SKM-1 treated with dmso at 0.1 percent for 144 hours (cell line): ENCODE measurements around the gene RUNX2.

Source experiments
- DNase-seq: peaks from one replicate; lab custom pipeline; 2025; ENCODE audit not compliant: unreplicated experiment; lab: John Stamatoyannopoulos, UW

RUNX2 gene

DNA sequence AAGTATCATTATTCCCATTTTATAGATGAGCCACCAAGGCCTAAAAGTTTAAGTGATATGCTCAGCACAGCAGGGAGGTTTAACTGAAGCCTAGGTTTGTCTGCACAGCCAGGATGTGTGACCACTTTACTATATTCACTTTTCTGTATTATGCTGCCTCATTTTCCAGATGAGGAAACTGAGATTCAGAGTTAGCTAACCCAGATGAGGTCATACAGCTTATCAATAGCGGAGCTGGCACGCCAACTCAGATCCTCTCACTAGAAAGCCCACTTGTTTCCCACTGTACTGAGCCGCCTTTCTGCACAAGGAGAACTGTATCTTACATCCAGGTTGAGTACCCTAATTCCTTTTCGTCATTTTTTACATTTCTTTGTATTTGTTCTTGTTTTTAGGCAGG, 181.3 kb downstream of the RUNX2 start:
- no peak for DNase-seq

- no peak for DNase-seq
These were observed 184.6 kb downstream of the RUNX2 start for GRCh38 chr6:45512717-45513116.

- no peak for DNase-seq
These were observed 185.1 kb downstream of the RUNX2 start for GRCh38 chr6:45513213-45513618.

GRCh38 chr6:45513843-45514242, 185.7 kb downstream of the RUNX2 start:
- DNase-seq: no peak

GRCh38 chr6:45514454-45515230, 186.5 kb downstream of the RUNX2 start:
- DNase-seq: no peak

DNA sequence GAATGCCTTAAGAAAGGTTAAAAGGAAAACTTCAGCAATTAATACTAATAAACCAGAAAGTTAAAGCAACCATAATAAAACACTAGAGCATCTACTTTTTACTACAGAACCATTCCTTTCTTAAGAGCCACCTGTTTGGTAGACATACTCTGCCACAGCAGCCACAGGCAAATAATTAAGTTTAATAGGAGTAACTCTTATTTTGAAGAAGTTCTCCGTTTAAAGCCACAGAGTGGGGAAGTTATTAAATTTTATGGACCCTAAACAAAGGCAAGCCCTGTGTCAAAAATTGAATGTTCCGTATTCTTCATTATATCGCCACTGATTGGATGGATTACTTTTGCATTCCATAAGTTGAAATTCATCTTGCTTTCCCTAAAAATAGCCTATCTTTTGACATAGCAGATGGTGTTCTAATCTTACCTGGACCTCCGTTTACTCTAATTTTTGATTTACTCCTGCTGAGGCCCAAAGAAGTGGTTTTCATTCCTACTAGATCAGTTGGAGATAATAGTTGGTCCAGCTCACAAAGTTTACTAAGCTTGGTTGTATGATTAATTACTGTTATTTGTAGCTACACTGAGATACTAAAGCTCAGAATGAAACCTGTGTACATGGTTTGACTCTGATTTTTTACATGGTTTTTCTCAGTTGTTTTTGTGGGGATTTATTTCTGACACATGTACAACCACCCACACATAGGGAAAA, 190.0 kb downstream of the RUNX2 start:
- DNase-seq: no peak

DNA sequence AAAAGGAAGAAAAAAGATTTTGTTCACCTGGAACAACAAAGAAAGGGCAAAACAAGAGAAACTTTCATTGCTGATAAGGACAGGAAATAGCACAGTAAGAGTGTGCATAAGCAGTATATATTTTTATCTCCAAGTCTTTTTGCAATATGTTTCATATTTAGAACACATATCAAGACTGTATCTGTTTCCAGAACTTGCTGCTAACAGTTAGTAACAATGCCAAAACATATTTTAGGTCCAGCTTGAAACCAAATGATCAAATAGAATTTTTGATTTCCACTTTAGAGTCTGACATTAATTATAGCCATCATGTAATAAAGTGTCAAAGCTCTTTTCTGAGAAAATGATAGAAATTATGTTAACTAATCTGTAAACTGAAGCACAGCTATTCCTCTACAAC, 193.1 kb downstream of the RUNX2 start:
- no peak for DNase-seq

- no peak for DNase-seq
These were observed 194.4 kb downstream of the RUNX2 start for GRCh38 chr6:45522486-45522885.

DNA sequence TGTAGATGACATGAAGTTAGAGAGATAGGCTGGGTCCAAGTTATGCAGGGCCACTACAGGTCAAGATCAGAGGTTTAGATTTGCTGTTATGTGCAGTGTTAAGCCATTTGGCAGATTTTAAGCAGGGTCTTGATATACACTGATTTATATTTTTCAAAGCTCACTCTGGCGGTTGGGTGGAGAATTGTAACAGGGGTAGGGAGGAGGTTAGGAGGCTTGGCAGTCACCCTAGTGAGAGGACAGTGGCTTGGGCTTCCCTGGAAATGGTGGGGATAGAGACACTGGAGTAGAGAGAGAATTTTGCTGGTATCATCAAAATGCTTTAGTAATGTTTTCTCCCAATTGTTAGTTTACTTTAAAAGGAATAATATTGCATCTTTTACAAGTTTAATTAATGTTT, 199.1 kb downstream of the RUNX2 start:
- DNase-seq: no peak

- no peak for DNase-seq
These were observed 204.0 kb downstream of the RUNX2 start for GRCh38 chr6:45531999-45532595.

DNA sequence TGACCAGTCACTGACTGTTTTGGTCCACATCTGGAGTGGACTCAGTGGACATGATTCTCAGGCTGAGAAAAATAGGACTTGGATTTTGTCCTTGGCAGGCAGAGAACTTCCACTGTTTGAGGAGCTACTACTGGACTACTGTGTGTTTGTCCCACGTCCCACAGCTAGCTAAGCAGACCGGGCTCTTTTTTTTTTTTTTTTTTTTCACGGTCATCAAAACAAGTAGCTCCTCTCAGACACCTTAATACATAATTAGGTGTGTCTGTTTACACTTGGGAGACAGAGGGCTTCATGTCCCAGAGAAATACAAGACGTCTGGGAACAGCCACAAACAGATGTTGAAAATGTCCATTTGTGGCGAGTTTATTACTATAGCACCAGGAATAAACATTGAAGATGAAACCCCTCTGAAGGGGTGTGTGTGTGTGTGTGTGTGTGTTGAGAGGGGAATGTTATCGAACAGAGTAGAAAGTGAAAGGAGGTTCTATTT, 204.6 kb downstream of the RUNX2 start:
- no peak for DNase-seq

GRCh38 chr6:45533386-45533785, 205.3 kb downstream of the RUNX2 start:
- DNase-seq: no peak

- no peak for DNase-seq
These were observed 207.8 kb downstream of the RUNX2 start for GRCh38 chr6:45535933-45536332.

- no peak for DNase-seq
These were observed 209.4 kb downstream of the RUNX2 start for GRCh38 chr6:45537539-45537938.

DNA sequence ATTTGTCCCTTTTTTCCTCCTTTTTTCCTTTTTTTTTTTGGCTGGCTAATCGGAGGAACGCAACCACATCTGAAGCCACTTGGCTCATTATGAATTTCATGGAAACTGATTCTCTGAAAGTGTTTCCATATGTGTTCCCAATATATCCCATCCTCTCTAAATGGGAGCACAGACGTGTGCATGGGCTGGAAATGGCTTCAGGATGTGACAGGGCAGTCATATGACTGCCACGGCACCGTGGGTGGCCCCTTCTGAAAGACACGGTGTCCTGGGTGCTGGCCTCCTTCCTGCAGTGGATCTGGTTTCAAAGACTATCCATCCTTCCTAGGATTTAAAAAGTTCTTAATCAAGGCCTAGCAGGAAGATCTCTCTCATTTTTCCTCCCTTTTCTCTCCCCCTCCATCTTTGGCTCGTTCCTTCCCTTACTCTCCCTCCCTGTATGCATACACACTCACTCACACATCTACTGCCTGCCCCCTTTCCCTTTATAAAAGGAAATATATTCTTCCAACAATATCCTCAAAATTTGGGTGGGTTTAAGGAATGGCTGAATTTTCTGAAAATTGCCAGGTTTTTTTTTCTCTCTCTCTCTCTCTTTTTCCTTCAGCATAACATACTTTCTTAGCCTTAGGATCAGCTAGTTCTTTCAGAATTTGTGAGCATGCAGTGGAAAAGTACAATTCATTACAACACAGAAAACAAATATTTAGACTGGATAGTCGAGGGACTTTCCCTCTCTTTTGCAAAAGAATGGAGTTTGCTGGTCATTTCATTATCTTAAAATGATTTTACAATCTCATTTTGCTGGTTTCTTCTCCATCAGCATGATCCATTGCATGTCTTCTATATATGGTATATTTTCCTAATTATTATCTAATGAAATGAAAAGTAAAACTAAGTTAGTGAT, 210.8 kb downstream of the RUNX2 start:
- DNase-seq: no peak

DNA sequence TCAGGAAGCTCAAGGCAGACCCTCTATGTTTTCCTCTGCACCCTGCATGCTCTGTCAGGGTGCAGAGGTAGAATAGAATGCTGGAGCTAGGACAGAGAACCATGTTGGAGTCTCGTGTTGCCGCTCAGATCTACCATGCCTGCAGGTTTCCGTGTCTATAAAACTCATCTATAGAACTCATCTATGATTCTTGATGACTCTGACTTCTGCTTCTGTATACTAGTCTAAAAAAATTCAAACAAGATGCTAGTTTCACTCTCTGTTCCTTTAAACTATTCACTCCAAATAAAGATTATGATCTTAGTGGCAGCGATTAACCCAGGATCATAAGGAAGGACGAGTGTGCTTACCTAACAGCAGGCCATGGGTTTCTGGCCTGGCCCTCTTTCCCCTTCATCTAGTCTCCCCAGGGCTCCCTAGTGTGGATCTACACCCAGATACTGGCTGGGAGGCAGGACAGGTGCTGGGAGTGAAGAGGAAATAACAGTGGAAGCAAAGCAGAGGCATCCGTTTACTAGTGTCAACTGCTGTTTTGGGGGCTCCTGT, 212.3 kb downstream of the RUNX2 start:
- DNase-seq: no peak

DNA sequence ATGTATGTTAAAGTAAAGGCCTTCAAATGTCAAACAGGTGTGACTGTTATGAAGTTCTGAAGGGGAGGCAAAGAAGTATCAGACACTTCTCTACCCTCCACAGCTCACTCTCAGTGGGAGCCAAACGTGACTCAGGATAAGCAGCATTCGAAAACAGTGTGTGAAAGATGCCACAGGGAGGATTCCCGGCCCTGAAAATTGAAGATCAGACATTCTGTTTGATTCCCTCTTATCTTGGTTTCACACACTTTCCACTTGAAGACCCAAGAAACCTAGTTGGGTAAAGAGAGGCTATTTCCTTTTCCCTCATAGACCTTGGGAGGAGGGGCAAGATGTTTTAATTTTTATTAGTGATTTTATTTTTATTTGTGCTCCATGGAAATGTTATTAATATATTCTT, 213.8 kb downstream of the RUNX2 start:
- DNase-seq: no peak

DNA sequence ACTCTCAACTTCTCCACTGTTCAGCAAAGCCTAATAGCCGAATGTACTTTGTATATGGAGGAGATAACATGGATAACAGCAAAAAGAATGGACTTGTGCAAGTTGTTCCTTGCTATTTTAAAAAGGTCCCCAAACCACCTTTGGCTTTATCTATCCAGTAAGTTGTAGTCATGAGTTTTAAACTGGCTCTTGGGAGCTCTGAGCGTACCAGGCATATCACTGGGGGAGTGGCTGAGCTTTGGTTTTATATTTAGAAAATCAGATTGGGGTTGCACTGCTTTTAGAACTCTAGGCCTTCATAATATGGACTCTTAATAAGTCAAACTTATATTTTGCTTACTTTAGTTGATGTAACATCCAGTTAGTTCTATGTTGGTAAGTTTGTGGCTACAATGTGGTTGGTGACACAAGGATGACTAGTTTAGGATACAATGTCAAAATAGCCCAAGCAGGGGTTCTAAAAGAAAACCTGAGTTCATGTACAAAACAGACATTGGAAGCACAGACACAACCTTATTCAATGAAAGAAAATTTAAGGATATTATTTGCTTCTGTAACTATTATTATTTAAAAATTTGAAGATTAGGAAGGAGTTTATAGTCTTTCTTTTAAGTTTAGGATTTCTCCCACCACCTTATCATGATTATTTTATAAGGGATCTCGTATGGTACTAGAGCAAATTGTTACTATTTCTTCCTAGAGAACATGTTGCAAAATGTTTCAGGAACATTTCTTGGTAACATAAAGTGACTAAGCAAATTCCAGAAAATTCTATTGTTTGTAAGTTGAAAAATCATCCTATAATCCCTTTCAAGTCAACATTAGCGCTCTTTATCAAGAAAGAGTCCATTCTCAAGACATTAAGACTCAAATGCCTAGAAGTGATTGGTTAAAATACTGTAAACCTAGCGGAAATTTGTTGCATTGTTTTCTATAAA, 215.4 kb downstream of the RUNX2 start:
- no peak for DNase-seq

- DNase-seq: no peak
These were observed 217.3 kb downstream of the RUNX2 start for GRCh38 chr6:45545416-45545815.
